Uterus (tissue), 4 donors: ENCODE data around the gene TXLNA. TPM values are rescaled to one million over a fixed set of nuclear protein-coding genes. Genes with fewer than 3 reads are reported as not detected.

Experiments used
- DNase-seq, 2 donors: peaks; one replicate each; pipeline ENCODE4 v3.0.0-alpha.2; 2019 to 2020
- H3K27ac ChIP-seq, 2 donors: fragments of 200-600 bp; sonication (generic); 1 replicate in 1 of 2; 2 replicates in 1 of 2; pipeline ENCODE4 v1.5.1; 2016 to 2018
- H3K27me3 ChIP-seq, 2 donors: fragments of 200-600 bp; sonication (generic); one replicate each; pipeline ENCODE4 v1.5.1; 2018 to 2019; ENCODE audit warnings: control low read depth in 1 of 2
- H3K36me3 ChIP-seq, 2 donors: fragments of 200-600 bp; sonication (generic); one replicate each; pipeline ENCODE4 v1.5.1; 2019; ENCODE audit warnings: control low read depth in 1 of 2
- H3K4me1 ChIP-seq, 2 donors: fragments of 200-600 bp; sonication (generic); one replicate each; pipeline ENCODE4 v1.5.1; 2018 to 2019; ENCODE audit warnings: control low read depth in 1 of 2
- H3K4me3 ChIP-seq, 2 donors: fragments of 200-600 bp; sonication (generic); 1 replicate in 1 of 2; 2 replicates in 1 of 2; pipeline ENCODE4 v1.5.1; 2018 to 2019; ENCODE audit warnings: mild to moderate bottlenecking in 1 of 2
- H3K9me3 ChIP-seq, 2 donors: fragments of 200-600 bp; sonication (generic); one replicate each; pipeline ENCODE4 v1.5.1; 2019; ENCODE audit warnings: control low read depth in 1 of 2
- CTCF ChIP-seq, 4 experiments: fragments of 200-600 bp in 2 of 4; fragments of 450-650 bp in 2 of 4; sonication (generic) in 2 of 4; IDR thresholded peaks; one replicate each; pipeline ENCODE4 v1.5.1; 2016 to 2019; ENCODE audit warnings: antibody characterized with exemption in 4 of 4, mild to moderate bottlenecking in 2 of 4, moderate library complexity in 1 of 4
- POLR2A ChIP-seq, 2 donors: fragments of 450-650 bp; IDR thresholded peaks; one replicate each; pipeline ENCODE4 v1.6.1; 2016; ENCODE audit warnings: antibody characterized with exemption in 2 of 2, mild to moderate bottlenecking in 1 of 2, moderate library complexity in 1 of 2
- intact Hi-C: fragments of 100-400 bp; cut with DNase I; formaldehyde crosslinking; loops from one replicate; pipeline ENCODE4 v1.15.1; 2023; ENCODE audit warnings: low total_unique reads
- total RNA-seq, 4 donors: library from RNA; depleted of rRNA in 3 of 4; stranded (reverse); fragments of >200 nt in 3 of 4; gene quantifications; one replicate each; pipeline versions ENCODE4 v1.1.0 to v1.2.4, GENCODE V29; 2014 to 2023
- donor health status: DM: yes; HTN: yes; CAD: no.

Gene TXLNA
- total RNA-seq, 4 donors from 2014 or later = 14.1 to 60.1 (median 40.4) TPM

GRCh38 chr1:32224285-32224684 lies 44.8 kb downstream of the TXLNA start:
- no peak for DNase-seq
- H3K27me3 ChIP-seq = no peaks in the 10 kb centered on the region
- no peaks in the 10 kb centered on the region for H3K9me3 ChIP-seq
- H3K4me3 ChIP-seq = no peak overlapping the region
- H3K27ac ChIP-seq = no peak overlapping the region
- no peaks in the 10 kb centered on the region for H3K36me3 ChIP-seq
- peaks cover 4 to 18% of the 10 kb centered on the region in 2 donors for H3K4me1 ChIP-seq
- intact Hi-C loops = no loop called here
- TF ChIP-seq CTCF (IDR thresholded peaks at IDR 0.05) (no peak), POLR2A (IDR thresholded peaks at IDR 0.05) (no peak)

GRCh38 chr1:32228771-32229170 lies 49.3 kb downstream of the TXLNA start:
- DNase-seq = no peak
- H3K4me3 ChIP-seq = no peak overlapping the region
- H3K36me3 ChIP-seq = no peaks in the 10 kb centered on the region
- no peak for TF ChIP-seq POLR2A (IDR thresholded peaks at IDR 0.05)
- TF ChIP-seq CTCF (IDR thresholded peaks at IDR 0.05) = no peak
- H3K27me3 ChIP-seq = no peaks in the 10 kb centered on the region
- intact Hi-C loops = no loop called here
- no peaks in the 10 kb centered on the region for H3K9me3 ChIP-seq
- peaks cover 0 to 4% of the 10 kb centered on the region in 2 donors for H3K4me1 ChIP-seq
- no peak overlapping the region for H3K27ac ChIP-seq

- H3K27ac ChIP-seq = no peak overlapping the region
- no peaks in the 10 kb centered on the region for H3K36me3 ChIP-seq
- intact Hi-C loops = no loop called here
- no peak for DNase-seq
- H3K4me3 ChIP-seq = no peak overlapping the region
- H3K4me1 ChIP-seq = no peaks in the 10 kb centered on the region
- no peaks in the 10 kb centered on the region for H3K27me3 ChIP-seq
- TF ChIP-seq POLR2A (IDR thresholded peaks at IDR 0.05) (no peak), CTCF (IDR thresholded peaks at IDR 0.05) (no peak)
- H3K9me3 ChIP-seq = no peaks in the 10 kb centered on the region
Observed at GRCh38 chr1:32231843-32232432, 52.5 kb downstream of the TXLNA start.

GRCh38 chr1:32232558-32233304 lies 53.3 kb downstream of the TXLNA start:
- Histone ChIP-seq H3K27me3 (no peaks in the 10 kb centered on the region), H3K27ac (no peak overlapping the region), H3K4me3 (no peak overlapping the region), H3K36me3 (no peaks in the 10 kb centered on the region), H3K9me3 (no peaks in the 10 kb centered on the region), H3K4me1 (no peaks in the 10 kb centered on the region)
- intact Hi-C loops = no loop called here
- DNase-seq = no peak
- no peak for TF ChIP-seq POLR2A (IDR thresholded peaks at IDR 0.05)
- TF ChIP-seq CTCF (IDR thresholded peaks at IDR 0.05) = no peak

GRCh38 chr1:32234792-32235191 lies 55.3 kb downstream of the TXLNA start:
- Histone ChIP-seq H3K4me3 (no peak overlapping the region), H3K27ac (no peak overlapping the region), H3K4me1 (peaks cover 0 to 6% of the 10 kb centered on the region in 2 donors), H3K36me3 (no peaks in the 10 kb centered on the region), H3K27me3 (no peaks in the 10 kb centered on the region), H3K9me3 (no peaks in the 10 kb centered on the region)
- DNase-seq = no peak
- no peak for TF ChIP-seq POLR2A (IDR thresholded peaks at IDR 0.05)
- no peak for TF ChIP-seq CTCF (IDR thresholded peaks at IDR 0.05)
- intact Hi-C loops = no loop called here
